ENCODE measurements around the gene PLXNA4. TPM values are rescaled to one million over a fixed set of nuclear protein-coding genes. Genes with fewer than 3 reads are reported as not detected.

The PLXNA4 gene
- polyA plus RNA-seq, 1 donor (not counting 4 experiments of a cell fraction or from before 2014, with no cell fraction given), result 0.01 TPM

GRCh38 chr7:132347123-132347522, 229.1 kb downstream of the PLXNA4 start:
- no peaks in the 10 kb centered on the region for H3K9me1 ChIP-seq (ENCODE audit: control insufficient read depth, extremely low read depth, insufficient read depth, low read length)
- no peaks in the 10 kb centered on the region for H3K36me3 ChIP-seq (ENCODE audit: control insufficient read depth in 2 of 2, extremely low read depth in 1 of 2, insufficient read depth in 2 of 2, low read length in 2 of 2)
- FAIRE-seq (no peak), DNase-seq (ENCODE audit: low read depth, low spot score) (no peak)
- H3K27me3 ChIP-seq (ENCODE audit: control insufficient read depth, extremely low read depth, insufficient read depth, low read length), result peaks cover 16% of the 10 kb centered on the region
- H3K9me3 ChIP-seq (ENCODE audit: control insufficient read depth, low read depth, low read length), result no peaks in the 10 kb centered on the region
- H2AFZ ChIP-seq (ENCODE audit: control insufficient read depth, low read length), result no peak overlapping the region
- H4K20me1 ChIP-seq (ENCODE audit: control insufficient read depth, extremely low read depth, insufficient read depth, low read length), result no peaks in the 10 kb centered on the region
- H3K79me2 ChIP-seq (ENCODE audit: control insufficient read depth, insufficient read depth, low read length), result no peaks in the 10 kb centered on the region
- dilution Hi-C loops (cut with MboI; ENCODE audit: extremely low pct_ligation_motif_present, low sequenced_read_pairs), result no loop called here
- TF ChIP-seq EZH2 (IDR thresholded peaks at IDR 0.05; ENCODE audit: low read length), result no peak
- no peak for TF ChIP-seq CTCF (optimal IDR thresholded peaks at IDR 0.05 in 1 of 3, IDR thresholded peaks at IDR 0.05 in 1 of 3, conservative IDR thresholded peaks at IDR 0.05 in 1 of 3; ENCODE audit: extremely low read depth in 1 of 3, insufficient read depth in 2 of 3, low read length in 3 of 3)
- H3K4me2 ChIP-seq (ENCODE audit: control insufficient read depth, extremely low read depth, insufficient read depth, low read depth, low read length), result no peak overlapping the region
- H3K9ac ChIP-seq (ENCODE audit: control insufficient read depth, extremely low read depth, insufficient read depth, low read length), result no peak overlapping the region
- H3K27ac ChIP-seq (ENCODE audit: control insufficient read depth, insufficient read depth, low read length), result no peak overlapping the region
- no peaks in the 10 kb centered on the region for H3K4me1 ChIP-seq (ENCODE audit: control insufficient read depth, extremely low read depth, insufficient read depth, low read length)
- no peak overlapping the region for H3K4me3 ChIP-seq (ENCODE audit: control insufficient read depth in 2 of 3, extremely low read depth in 1 of 3, insufficient read depth in 2 of 3, low read depth in 1 of 3, low read length in 3 of 3)

- H3K4me2 ChIP-seq (ENCODE audit: control insufficient read depth, extremely low read depth, insufficient read depth, low read depth, low read length), result no peak overlapping the region
- no peaks in the 10 kb centered on the region for H4K20me1 ChIP-seq (ENCODE audit: control insufficient read depth, extremely low read depth, insufficient read depth, low read length)
- no peak for FAIRE-seq
- H3K79me2 ChIP-seq (ENCODE audit: control insufficient read depth, insufficient read depth, low read length), result no peaks in the 10 kb centered on the region
- H3K27me3 ChIP-seq (ENCODE audit: control insufficient read depth, extremely low read depth, insufficient read depth, low read length), result peaks cover 8% of the 10 kb centered on the region
- TF ChIP-seq EZH2 (IDR thresholded peaks at IDR 0.05; ENCODE audit: low read length) (no peak), CTCF (optimal IDR thresholded peaks at IDR 0.05 in 1 of 3, IDR thresholded peaks at IDR 0.05 in 1 of 3, conservative IDR thresholded peaks at IDR 0.05 in 1 of 3; ENCODE audit: extremely low read depth in 1 of 3, insufficient read depth in 2 of 3, low read length in 3 of 3) (no peak)
- no peak overlapping the region for H3K27ac ChIP-seq (ENCODE audit: control insufficient read depth, insufficient read depth, low read length)
- H3K9ac ChIP-seq (ENCODE audit: control insufficient read depth, extremely low read depth, insufficient read depth, low read length), result no peak overlapping the region
- H3K9me3 ChIP-seq (ENCODE audit: control insufficient read depth, low read depth, low read length), result no peaks in the 10 kb centered on the region
- no peaks in the 10 kb centered on the region for H3K9me1 ChIP-seq (ENCODE audit: control insufficient read depth, extremely low read depth, insufficient read depth, low read length)
- H2AFZ ChIP-seq (ENCODE audit: control insufficient read depth, low read length), result no peak overlapping the region
- H3K36me3 ChIP-seq (ENCODE audit: control insufficient read depth in 2 of 2, extremely low read depth in 1 of 2, insufficient read depth in 2 of 2, low read length in 2 of 2), result no peaks in the 10 kb centered on the region
- no peak for DNase-seq (ENCODE audit: low read depth, low spot score)
- H3K4me1 ChIP-seq (ENCODE audit: control insufficient read depth, extremely low read depth, insufficient read depth, low read length), result no peaks in the 10 kb centered on the region
- dilution Hi-C loops (cut with MboI; ENCODE audit: extremely low pct_ligation_motif_present, low sequenced_read_pairs), result no loop called here
- H3K4me3 ChIP-seq (ENCODE audit: control insufficient read depth in 2 of 3, extremely low read depth in 1 of 3, insufficient read depth in 2 of 3, low read depth in 1 of 3, low read length in 3 of 3), result no peak overlapping the region
Observed at GRCh38 chr7:132345543-132346129, 230.6 kb downstream of the PLXNA4 start.

Data from keratinocyte (primary cell).